ENCODE data around the gene CNTN4.

The CNTN4 gene

DNA sequence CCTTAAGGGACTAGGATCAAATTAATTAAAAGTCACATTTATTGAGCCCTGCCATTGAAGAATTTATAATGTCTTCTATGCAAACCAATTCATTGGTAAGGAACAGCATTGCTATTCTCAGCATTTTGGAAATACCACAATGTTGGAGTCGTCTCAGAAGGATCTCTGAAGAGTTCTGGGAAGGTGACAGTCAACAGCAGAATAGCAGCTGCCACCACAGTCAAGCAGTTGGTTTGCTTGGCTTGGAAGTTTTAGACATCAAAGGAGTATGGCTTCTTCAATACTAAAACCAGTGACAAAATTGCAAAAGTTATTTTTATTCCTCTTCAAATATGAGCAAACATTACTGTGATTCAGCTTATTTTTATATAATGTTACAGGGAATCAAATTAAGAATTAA lies 167.9 kb downstream of the CNTN4 start:
- no peak for DNase-seq (ENCODE audit: low read depth, low spot score)

DNA sequence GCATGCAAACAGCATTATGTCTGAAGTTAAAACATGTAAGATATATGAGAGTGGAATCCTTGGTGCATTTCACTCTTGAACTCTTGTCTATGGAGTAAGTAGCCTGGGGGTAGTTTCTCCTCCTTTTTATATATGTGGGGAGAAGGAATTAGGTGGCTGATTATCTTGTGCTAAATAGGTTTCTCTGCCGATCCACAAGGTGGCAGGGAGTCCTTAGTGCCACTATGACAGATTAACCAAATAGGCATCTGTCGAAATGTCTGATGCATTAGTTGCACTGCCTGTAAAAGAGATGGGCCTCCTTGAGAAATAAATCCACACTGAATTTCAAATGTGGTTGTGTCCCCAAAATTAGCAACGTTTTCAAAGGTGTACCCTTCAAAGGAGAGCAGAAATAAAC lies 170.1 kb downstream of the CNTN4 start:
- no peak for DNase-seq (ENCODE audit: low read depth, low spot score)

DNA sequence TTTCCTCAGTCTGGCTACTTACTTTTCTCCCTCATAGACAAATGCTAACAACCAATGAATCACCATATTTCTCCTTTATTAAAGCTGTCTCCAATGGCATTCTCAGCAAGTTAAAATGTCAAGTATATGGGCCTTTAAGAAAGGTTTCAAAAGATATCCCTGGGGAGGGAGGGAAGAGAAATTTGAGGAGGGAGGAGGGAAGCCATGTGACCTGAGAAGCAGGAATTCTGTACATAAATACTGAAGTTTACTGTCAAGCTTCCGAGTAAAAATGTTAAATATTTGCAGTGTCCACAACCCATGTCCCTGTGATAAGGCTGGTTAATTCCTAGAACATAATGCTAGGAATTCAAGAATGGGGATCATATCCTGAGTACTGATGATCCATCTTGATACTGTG lies 175.9 kb downstream of the CNTN4 start:
- DNase-seq (ENCODE audit: low read depth, low spot score), result no peak

DNA sequence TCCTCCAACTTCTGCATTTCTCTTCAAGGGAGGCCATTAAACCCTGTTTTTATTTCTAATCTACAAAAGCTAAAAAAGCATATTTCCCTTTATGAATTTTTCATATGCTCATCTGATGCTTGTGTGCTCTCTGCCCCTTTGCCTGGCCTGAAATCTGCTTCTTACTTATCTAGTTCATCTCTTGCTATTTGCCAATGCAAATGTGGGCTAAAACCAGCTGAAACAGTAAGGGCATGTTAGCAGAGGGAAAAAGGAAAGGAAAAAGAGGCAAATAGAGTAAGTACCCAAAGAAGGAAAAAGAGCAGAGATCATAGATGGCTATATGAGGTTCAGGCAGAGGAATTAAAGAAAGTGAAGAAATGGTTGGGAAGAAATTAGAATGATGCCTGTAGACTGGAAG lies 185.2 kb downstream of the CNTN4 start:
- DNase-seq (ENCODE audit: low read depth, low spot score), result no peak

DNA sequence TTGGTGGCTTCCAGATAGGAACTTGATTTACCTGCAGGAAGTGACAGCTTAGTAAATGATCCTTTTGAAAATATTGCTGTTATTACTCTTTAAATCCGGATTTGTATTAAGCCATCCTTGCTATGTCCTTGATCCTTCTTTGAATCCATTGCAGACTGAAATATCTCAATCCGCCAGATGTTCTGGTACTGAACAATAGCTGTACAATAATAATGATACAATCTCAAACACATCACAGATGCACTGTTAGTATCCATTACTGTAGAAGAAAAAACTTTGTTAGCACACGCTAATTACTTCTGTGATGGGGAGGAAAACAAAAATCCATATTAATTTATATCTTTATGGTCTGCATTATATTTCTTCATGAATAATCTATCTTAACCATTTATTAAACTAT lies 202.3 kb downstream of the CNTN4 start:
- DNase-seq (ENCODE audit: low read depth, low spot score), result no peak

DNA sequence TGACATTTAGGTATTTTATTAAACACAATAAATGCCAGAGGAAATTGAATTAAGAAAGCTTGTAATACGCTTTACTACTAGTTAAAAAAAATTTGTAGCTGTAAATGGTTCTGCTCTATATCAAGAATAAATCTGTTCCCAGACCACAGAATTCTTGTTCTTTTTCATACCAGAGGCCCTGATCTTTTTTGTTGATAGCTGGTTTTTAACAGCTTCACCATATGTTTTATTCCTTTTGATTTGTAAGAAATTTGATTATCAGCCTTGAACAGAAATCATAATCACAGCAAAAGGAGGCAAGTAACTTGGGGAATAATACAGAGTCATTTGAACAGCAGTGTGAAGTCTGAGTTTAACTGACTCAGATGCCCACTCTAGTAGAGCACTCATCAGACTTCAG lies 202.7 kb downstream of the CNTN4 start:
- no peak for DNase-seq (ENCODE audit: low read depth, low spot score)

DNA sequence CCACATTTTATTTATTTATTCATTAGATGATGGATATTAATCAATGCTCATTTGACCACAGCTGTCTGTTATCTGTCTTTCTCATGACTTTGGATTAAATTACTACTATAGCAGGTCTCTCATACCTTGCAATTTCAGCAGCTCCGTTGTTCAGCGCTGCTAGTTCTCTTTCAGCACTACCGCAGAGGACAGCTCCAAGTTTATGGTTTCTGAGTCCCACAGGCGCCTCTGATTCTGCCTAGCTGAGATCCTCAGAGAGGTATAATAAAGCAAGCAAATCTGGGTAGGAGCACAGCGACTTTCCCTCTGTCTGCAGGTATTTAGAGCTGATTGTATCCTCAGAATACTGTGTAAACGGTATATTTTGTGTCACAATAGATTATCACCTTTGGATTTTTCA lies 204.9 kb downstream of the CNTN4 start:
- no peak for DNase-seq (ENCODE audit: low read depth, low spot score)

DNA sequence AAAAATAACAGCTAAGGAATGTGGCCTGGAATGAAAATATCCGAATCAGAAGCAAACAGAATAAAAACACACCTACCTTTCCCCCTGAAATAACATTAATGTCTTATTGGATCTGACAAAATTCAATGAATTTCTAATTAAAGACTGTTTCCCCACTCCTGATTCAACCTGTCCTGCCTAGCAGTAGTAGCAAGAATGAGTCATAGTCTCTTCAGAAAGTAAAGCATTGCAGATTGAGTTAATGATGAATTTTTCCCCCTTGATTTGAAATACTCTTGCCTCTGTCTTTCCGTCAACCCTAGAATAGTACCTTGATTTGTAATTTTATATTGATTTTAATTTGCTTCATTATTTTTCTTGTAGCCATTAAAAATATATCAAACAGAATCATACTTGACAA lies 212.4 kb downstream of the CNTN4 start:
- no peak for DNase-seq (ENCODE audit: low read depth, low spot score)

DNA sequence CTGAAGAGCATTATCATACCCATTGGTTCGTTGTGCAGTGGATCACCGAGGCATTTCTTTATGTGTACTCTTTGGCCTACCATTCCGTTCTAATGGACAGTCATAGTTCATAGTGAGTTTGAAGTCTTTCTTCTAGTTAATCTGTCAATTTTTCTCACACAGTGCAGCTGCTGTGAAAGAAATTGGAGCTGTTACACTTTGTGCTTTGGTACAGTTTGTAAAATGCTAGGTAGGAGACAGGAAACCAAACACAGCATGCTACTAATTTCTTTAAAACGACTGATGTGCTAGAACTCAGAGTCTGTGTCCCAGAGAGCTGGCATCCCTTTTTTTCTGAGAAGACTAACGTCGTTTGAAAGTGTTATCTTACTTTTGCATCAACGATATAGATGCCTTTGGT lies 218.9 kb downstream of the CNTN4 start:
- DNase-seq (ENCODE audit: low read depth, low spot score), result no peak

DNA sequence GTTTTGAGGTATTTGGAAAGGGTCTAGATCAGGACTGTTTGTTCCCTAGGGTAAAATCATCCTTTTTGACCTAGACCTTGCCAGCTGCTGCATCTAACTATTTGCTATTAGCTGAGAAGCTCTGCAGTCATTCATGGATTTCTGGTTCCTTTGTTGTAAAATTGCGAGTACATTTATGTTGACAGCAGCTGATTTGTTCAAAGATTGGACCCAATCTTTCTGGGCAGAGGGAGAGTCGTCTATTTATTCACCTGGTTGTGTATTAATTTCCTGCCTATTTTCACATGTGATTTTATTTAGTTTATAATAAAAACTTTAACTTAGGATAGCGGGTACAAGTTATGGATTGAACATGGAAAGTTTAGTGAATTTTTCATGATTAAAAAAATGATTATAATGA lies 236.3 kb downstream of the CNTN4 start:
- DNase-seq (ENCODE audit: low read depth, low spot score), result no peak

DNA sequence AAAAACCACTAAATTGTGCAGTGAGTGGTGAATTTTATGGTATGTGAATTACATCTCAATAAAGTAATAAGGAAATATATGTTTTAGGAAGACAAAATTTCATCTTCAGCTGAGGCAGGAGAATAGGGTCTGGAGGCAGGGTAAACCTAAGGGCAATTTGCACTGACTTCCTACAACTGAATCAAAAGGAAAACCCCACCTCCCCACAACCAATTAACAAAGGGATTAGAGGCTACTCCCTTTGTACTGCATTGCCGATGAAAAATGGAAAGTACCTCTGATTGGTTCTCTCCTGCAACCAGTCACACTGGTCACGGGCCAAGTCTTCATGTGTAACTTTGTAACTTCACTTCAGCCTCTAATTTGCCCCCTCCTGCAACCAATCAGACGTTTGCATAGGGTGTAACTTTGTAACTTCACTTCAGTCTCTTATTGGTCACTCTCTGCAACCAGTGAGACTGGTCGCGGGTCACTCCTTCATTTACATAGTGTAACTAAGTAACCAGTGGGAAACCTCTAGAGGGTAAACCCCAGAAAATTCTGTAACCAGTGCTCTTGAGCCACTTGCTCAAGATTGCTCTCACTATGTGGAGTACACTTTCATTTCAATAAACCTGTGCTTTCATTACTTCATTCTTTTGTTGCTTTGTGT lies 244.5 kb downstream of the CNTN4 start:
- DNase-seq (ENCODE audit: low read depth, low spot score), result no peak

DNA sequence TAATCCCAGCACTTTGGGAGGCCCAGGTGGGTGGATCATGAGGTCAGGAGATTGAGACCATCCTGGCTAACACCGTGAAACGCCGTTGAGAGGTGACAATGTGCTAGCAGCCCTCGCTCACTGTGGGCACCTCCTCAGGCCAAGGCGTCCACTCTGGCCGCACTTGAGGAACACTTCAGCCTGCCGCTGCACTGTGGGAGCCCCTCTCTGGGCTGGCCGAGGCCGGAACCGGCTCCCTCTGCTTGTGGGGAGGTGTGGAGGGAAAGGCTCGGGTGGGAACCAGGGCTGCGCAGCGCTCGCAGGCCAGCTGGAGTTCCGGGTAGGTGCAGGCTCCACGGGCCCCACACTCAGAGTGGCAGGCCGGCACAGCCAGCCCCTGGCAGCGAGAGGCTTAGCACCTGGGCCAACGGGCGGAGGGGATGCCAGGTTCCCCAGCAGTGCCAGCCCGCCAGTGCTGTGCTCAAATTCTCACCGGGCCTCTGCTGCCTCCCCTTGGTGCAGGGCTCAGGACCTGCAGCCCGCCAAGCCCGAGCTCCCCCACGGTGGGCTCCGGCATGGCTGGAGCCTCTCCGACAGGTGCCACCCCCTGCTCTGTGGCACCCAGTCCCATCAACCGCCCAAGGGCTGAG lies 253.6 kb downstream of the CNTN4 start:
- no peak for DNase-seq (ENCODE audit: low read depth, low spot score)

DNA sequence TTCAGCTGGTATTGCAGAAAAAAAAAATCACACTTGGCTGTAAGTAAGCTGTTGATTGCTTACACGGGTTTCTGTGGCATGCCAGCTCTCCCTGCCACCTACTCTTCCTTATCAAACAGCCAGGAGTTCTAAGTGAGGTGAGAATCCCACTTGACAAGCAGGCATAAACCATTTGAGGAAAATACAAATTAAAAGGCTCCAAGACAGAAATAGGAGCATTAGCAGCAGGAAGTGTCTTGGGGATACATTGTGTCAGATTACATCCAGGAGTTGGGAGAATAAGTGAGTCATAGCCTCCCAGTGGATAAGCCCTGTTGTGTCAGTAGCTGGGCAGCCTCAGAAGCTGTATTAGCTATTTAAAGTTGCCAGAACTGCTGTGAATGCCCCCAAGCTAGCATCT lies 256.0 kb downstream of the CNTN4 start:
- DNase-seq (ENCODE audit: low read depth, low spot score), result no peak

DNA sequence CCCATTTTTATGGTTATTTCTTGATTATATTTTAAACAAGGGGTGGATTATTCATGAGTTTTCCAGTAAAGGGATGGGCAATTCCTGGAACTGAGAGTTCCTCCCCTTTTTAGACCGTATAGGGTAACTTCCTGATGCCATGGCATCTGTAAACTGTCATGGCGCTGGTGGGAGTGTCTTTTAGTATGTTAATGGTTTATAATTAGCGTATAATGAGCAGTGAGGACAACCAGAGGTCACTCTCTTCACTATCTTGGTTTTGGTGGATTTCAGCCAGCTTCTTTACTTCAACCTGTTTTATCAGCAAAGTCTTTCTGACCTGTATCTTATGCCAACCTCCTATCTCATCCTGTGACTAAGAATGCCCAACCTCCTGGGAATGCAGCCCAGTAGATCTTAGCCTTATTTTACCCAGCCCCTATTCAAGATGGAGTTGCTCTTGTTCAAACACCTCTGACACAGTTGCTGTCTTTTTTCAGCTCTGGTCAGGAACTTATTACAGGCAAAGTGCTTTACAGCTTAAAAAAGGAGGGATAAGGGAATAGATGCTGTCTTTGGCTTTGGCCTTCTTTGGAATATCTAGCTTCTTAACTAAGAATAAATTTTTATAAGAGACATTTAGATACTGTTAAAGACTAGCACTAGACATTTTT lies 257.8 kb downstream of the CNTN4 start:
- DNase-seq (ENCODE audit: low read depth, low spot score), result no peak

DNA sequence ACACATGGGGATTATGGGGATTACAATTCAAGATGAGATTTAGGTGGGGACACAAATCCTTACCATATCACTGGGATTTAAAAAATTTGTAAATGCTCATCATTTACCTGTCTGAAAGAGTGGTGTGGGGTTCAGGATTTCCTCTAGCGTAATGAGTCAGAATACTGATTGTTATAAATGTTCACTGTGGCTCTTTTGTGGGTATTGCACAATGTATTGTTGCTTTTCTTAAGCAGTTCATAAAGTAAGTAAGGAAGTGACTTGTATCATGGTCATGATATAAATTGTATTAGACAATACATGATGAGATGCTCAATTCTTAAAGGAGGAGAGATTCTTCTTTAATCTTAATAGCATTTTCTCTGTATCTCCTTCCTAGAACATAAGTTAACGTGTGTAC lies 262.1 kb downstream of the CNTN4 start:
- DNase-seq (ENCODE audit: low read depth, low spot score), result no peak

DNA sequence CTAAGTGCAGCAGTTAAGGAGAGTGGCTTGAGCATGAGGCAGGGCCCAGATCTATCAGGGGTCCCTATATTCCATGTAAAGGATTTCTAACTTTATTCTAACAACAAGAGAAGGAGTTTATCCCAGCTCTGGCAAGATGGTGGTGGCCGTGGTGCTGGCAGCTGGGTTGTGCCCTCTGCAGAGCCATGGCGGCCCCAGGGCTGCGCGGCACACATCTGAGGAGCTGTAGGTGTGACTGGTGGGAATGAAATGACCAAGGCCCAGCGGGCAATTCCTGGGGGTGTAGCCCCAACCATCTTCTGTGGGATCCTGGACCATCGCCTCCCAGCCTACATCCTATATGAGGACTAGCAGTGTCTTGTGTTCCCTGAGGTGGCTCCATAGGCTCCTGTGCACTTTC lies 263.5 kb downstream of the CNTN4 start:
- no peak for DNase-seq (ENCODE audit: low read depth, low spot score)

DNA sequence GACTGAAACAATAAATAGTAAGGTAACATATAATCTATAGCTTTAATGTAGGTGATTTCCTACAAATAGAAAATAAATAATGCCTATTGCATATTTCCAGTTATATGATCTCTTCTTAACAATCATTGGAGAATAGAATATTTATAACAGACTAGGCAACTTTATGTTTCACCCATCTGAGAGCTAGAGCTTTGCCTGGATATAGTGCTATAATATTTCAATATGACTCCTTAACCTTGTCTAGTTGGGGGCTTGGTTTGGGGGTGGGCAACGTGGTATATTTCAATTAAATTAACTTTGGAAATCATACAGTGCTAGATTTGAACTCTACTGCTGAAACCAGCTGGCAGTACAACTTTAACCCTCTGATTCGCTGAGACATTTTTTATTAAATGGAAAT lies 265.2 kb downstream of the CNTN4 start:
- DNase-seq (ENCODE audit: low read depth, low spot score), result no peak

DNA sequence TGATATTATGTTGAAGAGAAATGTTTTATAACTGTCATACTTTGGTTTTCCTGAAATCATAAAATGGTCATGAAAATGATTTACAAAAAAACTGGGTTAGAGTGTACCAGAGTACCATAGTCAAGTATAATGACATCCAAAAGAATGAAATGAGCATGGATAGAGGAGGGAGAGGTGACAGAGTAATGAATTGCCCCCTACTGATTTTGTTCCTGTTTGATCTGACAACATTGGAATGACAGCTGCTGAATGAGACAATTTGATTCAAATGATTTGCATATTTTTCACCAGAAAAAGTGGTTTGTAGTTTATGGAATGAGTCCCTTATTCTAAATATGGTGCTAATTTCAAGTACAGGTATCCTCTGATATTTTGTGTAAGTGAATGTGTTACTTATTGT lies 271.7 kb downstream of the CNTN4 start:
- no peak for DNase-seq (ENCODE audit: low read depth, low spot score)

DNA sequence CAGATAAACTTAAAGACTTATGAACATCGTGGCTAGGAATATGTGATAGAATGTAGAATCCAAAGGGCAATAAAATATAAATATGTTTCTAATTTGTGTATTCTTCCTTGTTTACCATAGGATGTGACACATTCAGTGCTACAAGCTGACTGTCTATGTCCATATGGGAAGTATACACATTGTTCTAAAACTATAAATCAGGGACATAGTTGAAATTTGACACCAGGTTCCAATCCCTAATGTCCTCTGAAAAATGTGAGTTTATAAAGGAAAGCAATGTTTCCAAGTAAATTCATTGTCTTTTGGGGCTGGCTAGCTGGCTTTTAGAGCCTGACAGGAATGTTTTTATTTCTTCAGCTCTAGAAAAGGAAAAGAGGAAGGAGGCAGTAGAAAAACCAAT lies 273.6 kb downstream of the CNTN4 start:
- no peak for DNase-seq (ENCODE audit: low read depth, low spot score)

DNA sequence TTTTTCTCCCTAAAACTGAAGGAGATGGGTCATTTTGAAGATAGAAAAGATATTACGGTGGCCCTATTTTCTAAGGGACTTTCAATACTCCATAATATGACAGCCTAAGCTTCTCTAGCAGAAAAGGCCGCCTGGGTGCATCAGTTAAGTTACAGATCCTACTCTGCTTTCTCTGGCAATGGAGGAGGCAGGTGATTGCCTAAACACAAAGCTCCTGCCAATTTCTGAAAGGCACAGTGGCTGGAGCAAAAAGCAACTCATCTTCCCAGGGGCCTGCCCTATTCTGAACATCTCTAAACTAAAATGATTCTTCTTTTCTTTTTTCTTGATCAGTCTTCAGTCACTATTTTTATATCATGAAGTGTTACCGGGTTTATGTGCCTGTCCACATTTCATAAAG lies 276.7 kb downstream of the CNTN4 start:
- no peak for DNase-seq (ENCODE audit: low read depth, low spot score)

DNA sequence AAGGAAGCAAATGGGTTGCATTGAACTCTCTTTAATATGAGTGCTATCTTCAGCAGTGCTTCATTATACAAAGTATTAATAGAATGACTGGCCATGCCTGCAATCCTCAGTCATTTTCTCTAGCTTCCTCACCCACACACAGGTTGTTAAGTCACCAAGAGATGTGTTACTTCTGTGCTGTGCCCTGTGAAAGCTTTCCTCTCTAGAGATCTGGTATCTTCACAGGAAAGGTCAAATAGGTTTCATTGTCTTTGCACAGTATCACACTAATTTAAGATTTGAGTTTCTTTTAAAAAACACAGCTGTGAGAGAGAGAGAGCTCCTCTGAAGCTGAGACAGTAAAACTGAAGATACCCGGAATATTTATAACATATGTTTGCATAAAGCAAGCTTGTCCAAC lies 278.6 kb downstream of the CNTN4 start:
- no peak for DNase-seq (ENCODE audit: low read depth, low spot score)

DNA sequence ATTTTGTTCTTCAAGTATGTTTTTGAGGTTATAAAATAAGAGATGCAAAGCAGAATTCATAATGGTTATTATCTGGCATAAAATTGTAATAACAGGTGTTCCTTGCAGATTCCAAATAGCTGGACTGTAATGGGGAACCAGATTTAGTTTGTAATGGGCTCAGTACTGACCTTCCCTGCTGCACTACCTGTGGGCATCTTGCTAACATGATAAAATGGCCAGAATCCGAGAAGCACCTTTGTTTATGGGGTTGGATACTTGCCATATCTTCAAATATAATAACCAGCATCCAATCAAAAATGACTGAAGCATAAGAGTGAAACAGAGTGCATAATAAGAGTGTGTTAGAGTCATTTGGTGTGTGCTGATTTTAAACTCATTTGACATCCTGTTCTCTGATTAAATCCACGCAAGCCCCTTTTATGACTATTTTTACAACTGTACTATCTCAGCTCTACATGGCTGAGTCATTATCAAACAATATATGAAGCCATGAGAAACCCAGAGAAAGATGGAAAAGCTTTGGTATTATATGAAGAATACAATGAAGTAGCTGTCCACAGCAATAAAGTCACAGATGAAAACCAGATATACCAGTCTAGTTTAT lies 292.4 kb downstream of the CNTN4 start:
- DNase-seq (ENCODE audit: low read depth, low spot score), result no peak

DNA sequence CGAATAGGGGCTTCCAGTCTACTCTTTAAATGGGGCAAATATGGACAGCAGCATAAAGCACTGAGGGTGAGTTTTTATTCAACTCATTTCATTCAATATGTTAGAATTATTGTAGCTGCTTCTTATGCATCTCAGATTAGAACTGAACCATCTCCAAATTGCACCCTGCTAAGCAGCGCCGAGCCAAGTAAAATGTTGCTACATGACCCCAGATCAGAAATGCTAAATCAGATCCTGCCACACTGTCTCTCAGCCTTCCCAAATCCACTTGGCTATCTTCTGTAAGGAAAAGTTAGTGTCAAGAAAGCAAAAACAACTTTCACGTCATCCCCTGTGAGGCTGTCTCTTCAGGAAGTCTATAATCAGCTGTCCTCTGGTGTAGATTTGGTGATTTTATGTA lies 293.2 kb downstream of the CNTN4 start:
- DNase-seq (ENCODE audit: low read depth, low spot score), result no peak
